Activated effector memory CD4-positive, alpha-beta T cell treated with Interleukin-2 at 50 U/mL for 16 hours (primary cell): ENCODE measurements around the gene BARX1.

ENCODE experiments used
- DNase-seq: peaks from one replicate; pipeline ENCODE4 v3.0.0-alpha.2; 2020

BARX1 gene

GRCh38 chr9:93916358-93916757, 38.8 kb downstream of the BARX1 start:
- no peak for DNase-seq

GRCh38 chr9:93911801-93912554, 43.2 kb downstream of the BARX1 start:
- no peak for DNase-seq

- no peak for DNase-seq
These were observed 43.9 kb downstream of the BARX1 start for GRCh38 chr9:93911136-93911745.

DNA sequence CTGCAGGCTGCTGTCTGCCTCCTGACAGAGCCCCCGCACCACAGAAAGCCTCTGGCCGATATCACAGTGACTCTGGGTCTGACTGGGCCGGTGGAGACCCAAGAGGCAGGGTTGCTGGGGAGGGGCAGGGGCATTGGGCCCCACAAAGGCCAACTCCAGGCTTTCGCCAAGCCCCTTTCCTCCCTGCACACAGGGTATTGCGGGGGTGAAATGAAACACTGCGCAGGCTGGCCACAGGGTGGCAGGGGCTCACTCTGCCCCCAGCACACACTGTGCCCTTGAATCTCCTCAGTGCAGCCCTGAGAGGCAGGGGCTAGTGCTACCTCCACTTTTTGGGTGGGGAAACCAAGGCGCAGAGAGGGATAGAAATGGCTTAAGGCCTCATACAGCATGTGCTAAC, 44.6 kb downstream of the BARX1 start:
- no peak for DNase-seq

DNA sequence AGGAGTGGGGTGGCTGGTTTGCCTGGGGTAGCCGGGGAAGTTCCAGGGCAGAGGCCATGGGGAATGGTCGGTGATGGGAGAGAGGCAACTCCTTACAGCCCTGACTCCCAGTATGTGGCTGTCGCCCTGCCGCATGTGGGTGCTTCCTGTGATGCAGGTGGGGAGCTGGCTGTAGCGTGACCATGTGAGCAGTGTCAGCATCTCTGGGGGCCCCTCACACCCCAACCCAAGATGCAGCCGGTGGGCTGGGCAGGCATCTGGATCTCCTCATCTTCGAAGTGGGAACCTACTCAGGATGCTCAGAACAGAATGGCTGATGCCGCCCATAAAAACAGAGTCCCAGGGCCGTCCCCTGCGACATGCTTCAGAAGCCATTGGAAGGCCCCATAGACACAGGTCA, 45.0 kb downstream of the BARX1 start:
- no peak for DNase-seq

DNA sequence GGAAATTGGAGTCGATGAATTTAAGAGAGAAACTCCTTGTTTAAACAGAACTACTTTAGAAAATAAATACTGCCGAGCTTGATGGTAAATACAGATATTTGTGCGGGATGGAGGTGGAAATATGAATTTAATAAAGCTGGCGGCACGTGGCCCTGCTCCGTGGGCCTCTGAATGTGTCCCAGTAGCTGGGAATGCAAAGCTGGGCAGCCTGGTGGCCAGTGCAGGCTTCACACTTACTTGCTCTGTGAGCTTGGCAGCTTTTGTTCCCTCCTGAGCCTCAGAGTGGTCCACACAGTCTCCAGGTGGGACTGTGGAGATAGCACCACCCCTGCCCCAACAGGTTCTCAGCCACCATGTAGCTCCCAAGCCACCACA, 45.9 kb downstream of the BARX1 start:
- DNase-seq, result no peak

- no peak for DNase-seq
These were observed 46.4 kb downstream of the BARX1 start for GRCh38 chr9:93908591-93909241.

DNA sequence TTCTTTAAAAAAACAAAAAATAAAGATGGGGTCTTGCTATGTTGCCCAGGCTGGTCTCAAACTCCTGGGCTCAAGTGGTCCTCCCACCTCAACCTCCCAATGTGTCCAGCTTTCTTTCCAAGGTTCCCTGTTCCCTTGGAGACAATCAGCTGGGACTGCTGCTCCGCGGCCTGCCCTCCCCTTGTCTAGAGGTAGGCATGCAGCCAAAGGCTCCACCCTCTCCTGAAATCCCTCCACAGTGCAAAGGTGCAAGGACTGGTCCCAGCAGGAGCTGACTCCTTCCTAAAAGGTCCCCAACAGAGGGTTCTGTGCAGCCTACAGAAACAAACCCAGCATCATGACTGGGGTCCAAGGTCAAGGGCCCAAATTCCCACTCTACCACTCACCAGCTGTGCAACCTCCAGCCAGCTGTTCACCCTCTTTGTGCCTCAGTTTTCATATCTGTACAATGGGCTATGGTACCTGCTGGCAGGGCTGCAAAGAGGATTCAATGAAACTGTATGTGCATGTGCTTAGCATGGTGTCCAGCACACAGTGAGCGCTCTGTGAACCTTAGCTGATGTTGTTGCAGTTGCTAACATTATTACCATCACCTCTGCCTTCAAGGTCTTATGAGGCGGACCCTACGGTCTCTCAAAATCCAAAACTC, 47.5 kb downstream of the BARX1 start:
- DNase-seq, result no peak

DNA sequence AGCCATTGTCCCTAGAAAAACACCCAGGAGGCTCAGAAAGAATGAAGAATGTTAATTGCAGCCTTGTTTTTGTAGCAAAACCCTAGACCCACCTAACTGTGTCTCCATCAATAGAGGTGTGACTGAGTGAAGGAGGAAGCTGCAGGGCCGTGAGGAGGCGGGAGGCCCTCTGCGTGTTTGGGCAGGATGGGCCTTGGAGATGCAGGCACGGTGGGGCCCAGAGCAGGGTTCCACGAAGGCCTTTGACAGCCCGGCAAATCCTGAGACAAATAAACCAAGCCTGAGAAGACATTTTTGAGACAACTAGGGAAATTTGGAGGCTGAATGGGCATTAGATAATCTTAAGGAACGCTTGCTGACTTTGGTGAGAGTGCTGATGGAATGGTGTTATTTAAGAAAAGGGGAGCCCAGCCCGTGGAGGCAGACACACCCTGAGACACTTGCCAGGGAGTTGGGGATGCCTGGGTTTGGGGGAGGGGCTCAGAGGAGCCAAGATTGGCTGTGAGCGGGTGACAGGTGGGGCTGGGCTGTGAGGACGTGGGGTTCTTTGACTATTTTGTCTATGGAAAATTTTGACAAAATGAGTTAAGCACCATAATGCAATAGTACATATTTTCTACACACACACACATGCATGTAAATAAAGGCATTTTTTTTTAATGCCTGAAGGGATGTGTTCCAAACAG, 48.8 kb downstream of the BARX1 start:
- DNase-seq, result no peak

- no peak for DNase-seq
These were observed 49.6 kb downstream of the BARX1 start for GRCh38 chr9:93905473-93906133.

DNA sequence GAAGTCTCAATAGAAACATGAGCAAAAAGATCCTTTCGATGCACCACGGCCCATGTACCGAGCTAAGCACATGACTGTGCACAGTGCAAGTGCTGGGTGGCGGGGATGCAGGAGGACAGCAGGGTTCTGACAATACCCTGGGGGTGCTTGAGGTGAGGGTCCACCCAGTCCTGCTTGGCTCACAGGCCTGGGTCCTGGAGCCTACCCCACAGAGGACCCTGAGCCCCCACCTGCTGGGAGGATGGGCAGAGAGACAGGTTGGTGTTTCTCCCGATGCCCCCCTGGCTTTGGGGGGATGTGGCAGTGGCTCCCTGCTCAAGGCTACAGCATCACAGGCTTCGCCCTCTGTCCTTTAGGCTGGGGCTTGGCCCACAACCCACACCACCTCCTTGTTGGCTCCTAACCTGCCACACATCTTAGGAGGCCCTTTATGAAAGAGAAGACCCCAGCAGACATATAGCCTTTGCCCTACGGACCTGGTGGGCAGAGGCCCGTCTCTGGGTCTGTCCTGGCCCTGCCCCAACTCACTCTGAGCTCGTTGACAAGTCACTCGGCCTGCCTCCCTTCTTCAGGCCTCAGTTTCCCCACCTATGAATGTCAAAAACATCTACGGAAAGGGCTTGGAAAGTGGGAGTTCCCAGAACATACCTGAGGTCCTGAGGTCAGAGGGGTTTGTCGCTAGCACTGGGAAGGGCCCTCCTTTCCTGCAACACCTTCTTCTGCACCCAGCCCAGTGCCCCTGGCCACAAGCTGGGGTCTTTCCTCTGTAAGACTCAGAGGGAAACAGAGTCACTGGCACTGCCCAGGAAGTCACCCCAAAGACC, 50.3 kb downstream of the BARX1 start:
- no peak for DNase-seq

- DNase-seq, result no peak
These were observed 51.1 kb downstream of the BARX1 start for GRCh38 chr9:93903886-93904648.

GRCh38 chr9:93902780-93903655, 52.1 kb downstream of the BARX1 start:
- no peak for DNase-seq

GRCh38 chr9:93902051-93902779, 52.9 kb downstream of the BARX1 start:
- no peak for DNase-seq
